HEK293T (cell line): ENCODE measurements around the gene TMEM51.

Experiments used
- BHLHE40 ChIP-seq: fragments of 450-650 bp; IDR thresholded peaks from 2 replicates; pipeline ENCODE4 v1.6.1; 2016; ENCODE audit warnings: mild to moderate bottlenecking, moderate library complexity, borderline replicate concordance
- FOXA1 ChIP-seq: fragments of 450-650 bp; IDR thresholded peaks from 2 replicates; pipeline ENCODE4 v1.6.1; 2016; ENCODE audit warnings: mild to moderate bottlenecking
- FOXK2 ChIP-seq: fragments of 450-650 bp; IDR thresholded peaks from 2 replicates; pipeline ENCODE4 v1.6.1; 2016; ENCODE audit warnings: mild to moderate bottlenecking
- FOXM1 ChIP-seq: fragments of 450-650 bp; IDR thresholded peaks from 2 replicates; pipeline ENCODE4 v1.6.1; 2017; ENCODE audit warnings: mild to moderate bottlenecking, borderline replicate concordance
- HDGF ChIP-seq: fragments of 450-650 bp; IDR thresholded peaks from 2 replicates; pipeline ENCODE4 v1.6.1; 2017; ENCODE audit warnings: antibody characterized with exemption, borderline replicate concordance
- L3MBTL2 ChIP-seq: fragments of 450-650 bp; conservative IDR thresholded peaks from 2 replicates; pipeline ENCODE4 v1.6.1; 2016; ENCODE audit warnings: mild to moderate bottlenecking
- NFRKB ChIP-seq: fragments of 450-650 bp; IDR thresholded peaks from 2 replicates; pipeline ENCODE4 v1.6.1; 2016; ENCODE audit warnings: mild to moderate bottlenecking, moderate library complexity
- PKNOX1 ChIP-seq: fragments of 450-650 bp; IDR thresholded peaks from 2 replicates; pipeline ENCODE4 v1.6.1; 2016
- SP1 ChIP-seq: fragments of 450-650 bp; IDR thresholded peaks from 2 replicates; pipeline ENCODE4 v1.6.1; 2017
- SUZ12 ChIP-seq: fragments of 450-650 bp; IDR thresholded peaks from 2 replicates; pipeline ENCODE4 v1.6.1; 2016; ENCODE audit warnings: mild to moderate bottlenecking
- ZNF384 ChIP-seq: fragments of 450-650 bp; IDR thresholded peaks from 2 replicates; pipeline ENCODE4 v1.6.1; 2016

- TF ChIP-seq BHLHE40 (no peak), SP1 (no peak), FOXA1 (no peak), HDGF (no peak), SUZ12 (no peak), FOXK2 (no peak), NFRKB (no peak), PKNOX1 (no peak), ZNF384 (no peak), L3MBTL2 (no peak), FOXM1 (no peak)
These were observed 107.0 kb downstream of the TMEM51 start for GRCh38 chr1:15260418-15261154.
